H9 (cell line): Measurements from ENCODE around the gene DNER. TPM values are rescaled to one million over a fixed set of nuclear protein-coding genes. Genes with fewer than 3 reads are reported as not detected.

Experiments used
- DNase-seq: peaks from one replicate; pipeline ENCODE4 v3.0.0-alpha.2; 2017
- H2AFZ ChIP-seq: one replicate; pipeline ENCODE4 v1.6.1; 2013; ENCODE audit warnings: mild to moderate bottlenecking, low read length, control low read depth, moderate library complexity
- H2AK5ac ChIP-seq: 2 replicates; pipeline ENCODE4 v1.6.1; 2013; ENCODE audit warnings: low read length, control low read depth, mixed read lengths; ENCODE audit not compliant: insufficient read length
- H2BK120ac ChIP-seq: one replicate; pipeline ENCODE4 v1.6.1; 2013; ENCODE audit warnings: low read depth, mild to moderate bottlenecking, low read length, control low read depth, inconsistent platforms; ENCODE audit not compliant: poor library complexity, severe bottlenecking
- H2BK12ac ChIP-seq: 2 replicates; pipeline ENCODE4 v1.6.1; 2013; ENCODE audit warnings: low read length, control low read depth, mixed read lengths, low read depth; ENCODE audit not compliant: insufficient read length
- H2BK15ac ChIP-seq: 2 replicates; pipeline ENCODE4 v1.6.1; 2013; ENCODE audit warnings: low read depth, low read length, control low read depth
- H2BK20ac ChIP-seq: one replicate; pipeline ENCODE4 v1.6.1; 2013; ENCODE audit warnings: low read depth, mild to moderate bottlenecking, low read length, control low read depth, inconsistent platforms; ENCODE audit not compliant: poor library complexity, severe bottlenecking
- H2BK5ac ChIP-seq: 2 replicates; pipeline ENCODE4 v1.6.1; 2013; ENCODE audit warnings: low read length, control low read depth, mixed read lengths; ENCODE audit not compliant: insufficient read length
- H3K14ac ChIP-seq: 2 replicates; pipeline ENCODE4 v1.6.1; 2013; ENCODE audit warnings: low read length, control low read depth; ENCODE audit not compliant: insufficient read depth
- H3K18ac ChIP-seq: 2 replicates; pipeline ENCODE4 v1.6.1; 2013; ENCODE audit warnings: low read depth, mild to moderate bottlenecking, mixed read lengths, low read length, control low read depth; ENCODE audit not compliant: insufficient read length
- H3K23ac ChIP-seq: 2 replicates; pipeline ENCODE4 v1.6.1; 2013; ENCODE audit warnings: low read length, control low read depth, mixed read lengths, low read depth; ENCODE audit not compliant: insufficient read length
- H3K23me2 ChIP-seq: 2 replicates; pipeline ENCODE4 v1.6.1; 2013; ENCODE audit warnings: low read depth, mild to moderate bottlenecking, mixed read lengths, low read length, control low read depth; ENCODE audit not compliant: insufficient read length, poor library complexity, severe bottlenecking
- H3K27ac ChIP-seq: 2 replicates; pipeline ENCODE4 v1.5.1; 2013; ENCODE audit warnings: low read length, control low read depth, mixed read lengths, low read depth; ENCODE audit not compliant: insufficient read length
- H3K27me3 ChIP-seq: 2 replicates; pipeline ENCODE4 v1.6.1; 2013; ENCODE audit warnings: low read length, control low read depth, inconsistent platforms; ENCODE audit not compliant: insufficient read depth
- H3K4ac ChIP-seq: 2 replicates; pipeline ENCODE4 v1.6.1; 2013; ENCODE audit warnings: low read depth, mild to moderate bottlenecking, control low read depth, inconsistent platforms, low read length, moderate library complexity
- H3K4me1 ChIP-seq: 2 replicates; pipeline ENCODE4 v1.6.1; 2013; ENCODE audit warnings: low read length, control low read depth, inconsistent platforms; ENCODE audit not compliant: insufficient read depth
- H3K4me2 ChIP-seq: 2 replicates; pipeline ENCODE4 v1.6.1; 2013; ENCODE audit warnings: low read length, control low read depth, mixed read lengths; ENCODE audit not compliant: insufficient read length, insufficient read depth
- H3K56ac ChIP-seq: 2 replicates; pipeline ENCODE4 v1.6.1; 2013; ENCODE audit warnings: low read depth, mild to moderate bottlenecking, mixed read lengths, low read length, control low read depth; ENCODE audit not compliant: insufficient read length
- H3K79me1 ChIP-seq: 2 replicates; pipeline ENCODE4 v1.6.1; 2013; ENCODE audit warnings: low read depth, mild to moderate bottlenecking, moderate library complexity, low read length, control low read depth, inconsistent platforms; ENCODE audit not compliant: insufficient read depth, poor library complexity, severe bottlenecking
- H3K79me2 ChIP-seq: 2 replicates; pipeline ENCODE4 v1.6.1; 2013; ENCODE audit warnings: low read length, control low read depth, inconsistent platforms; ENCODE audit not compliant: insufficient read depth
- H3K9ac ChIP-seq: 2 replicates; pipeline ENCODE4 v1.6.1; 2013; ENCODE audit warnings: low read length, control low read depth, mixed read lengths; ENCODE audit not compliant: insufficient read length; ENCODE audit errors: extremely low read depth
- H3K9me3 ChIP-seq: one replicate; pipeline ENCODE4 v1.6.1; 2013; ENCODE audit warnings: low read depth, low read length, inconsistent platforms; ENCODE audit not compliant: control insufficient read depth
- H3T11ph ChIP-seq: one replicate; pipeline ENCODE4 v1.6.1; 2013; ENCODE audit warnings: mild to moderate bottlenecking, low read length, control low read depth, inconsistent platforms
- H4K20me1 ChIP-seq: one replicate; pipeline ENCODE4 v1.6.1; 2013; ENCODE audit not compliant: control insufficient read depth, insufficient read length, insufficient read depth
- H4K5ac ChIP-seq: 2 replicates; pipeline ENCODE4 v1.6.1; 2013; ENCODE audit warnings: low read depth, mild to moderate bottlenecking, mixed read lengths, low read length, control low read depth; ENCODE audit not compliant: insufficient read length
- H4K8ac ChIP-seq: replicated peaks from 2 replicates; pipeline ENCODE4 v1.6.1; 2013; ENCODE audit warnings: low read length, control low read depth, mixed read lengths, low read depth; ENCODE audit not compliant: insufficient read length
- H4K91ac ChIP-seq: 2 replicates; pipeline ENCODE4 v1.6.1; 2013; ENCODE audit warnings: low read depth, mild to moderate bottlenecking, moderate library complexity, mixed read lengths, low read length, control low read depth; ENCODE audit not compliant: insufficient read length
- H3K27ac Mint-ChIP-seq, 3 experiments: 2 replicates in 2 of 3; 3 replicates in 1 of 3; pipeline ENCODE4 v1.8.0; 2020 to 2021; ENCODE audit warnings: mixed read lengths in 3 of 3, mild to moderate bottlenecking in 1 of 3, moderate library complexity in 1 of 3
- H3K27me3 Mint-ChIP-seq: 2 replicates; pipeline ENCODE4 v1.8.0; 2021; ENCODE audit warnings: low read depth, mild to moderate bottlenecking, moderate library complexity, mixed read lengths
- H3K36me3 Mint-ChIP-seq, 3 experiments: 2 replicates in 2 of 3; 3 replicates in 1 of 3; pipeline ENCODE4 v1.8.0; 2020 to 2021; ENCODE audit warnings: low read depth in 3 of 3, mixed read lengths in 3 of 3; ENCODE audit not compliant: insufficient read depth in 1 of 3
- H3K4me1 Mint-ChIP-seq, 2 experiments: 2 replicates each; pipeline ENCODE4 v1.8.0; 2020; ENCODE audit warnings: mixed read lengths in 2 of 2
- H3K4me3 Mint-ChIP-seq, 2 experiments: 2 replicates in 1 of 2; 3 replicates in 1 of 2; pipeline ENCODE4 v1.8.0; 2020 to 2021; ENCODE audit warnings: mild to moderate bottlenecking in 2 of 2, mixed read lengths in 2 of 2, moderate library complexity in 1 of 2
- H3K9me3 Mint-ChIP-seq, 2 experiments: 2 replicates in 1 of 2; 3 replicates in 1 of 2; pipeline ENCODE4 v1.8.0; 2020; ENCODE audit warnings: mild to moderate bottlenecking in 2 of 2, mixed read lengths in 2 of 2, moderate library complexity in 1 of 2
- CTCF ChIP-seq: fragments of 200-600 bp; sonication (generic); conservative IDR thresholded peaks from 3 replicates; pipeline ENCODE4 v1.8.0; 2021; ENCODE audit warnings: antibody characterized with exemption, mild to moderate bottlenecking
- WGBS: extraction: QIAGEN DNeasy Blood & Tissue Kit; methylation state at CpG from one replicate; pipeline ENCODE4 v1.1.7; 2013; ENCODE audit warnings: missing lambda C conversion rate, low lambda C conversion rate, mixed read lengths; ENCODE audit not compliant: insufficient read length; ENCODE audit errors: extremely low coverage; 5-methylcytosine and 5-hydroxymethylcytosine counted together
- total RNA-seq: library from RNA; stranded (reverse); gene quantifications from 2 replicates; pipeline ENCODE4 v1.2.1, GENCODE V29; 2021

Gene DNER
- total RNA-seq, 1 experiment from 2014 or later = 1.0 TPM

- Histone ChIP-seq H2BK20ac (no peak overlapping the region), H2BK5ac (no peak overlapping the region), H2BK12ac (no peak overlapping the region), H3K79me1 (no peaks in the 10 kb centered on the region), H3K18ac (no peak overlapping the region), H3K14ac (no peak overlapping the region), H4K8ac (no peak overlapping the region), H4K5ac (no peak overlapping the region), H3K27me3 (no peaks in the 10 kb centered on the region), H3K79me2 (no peaks in the 10 kb centered on the region), H3K23me2 (no peaks in the 10 kb centered on the region), H3K23ac (no peak overlapping the region), H3K4ac (no peak overlapping the region), H2BK120ac (no peak overlapping the region), H3K56ac (no peak overlapping the region), H3K4me2 (no peak overlapping the region), H2AFZ (no peak overlapping the region), H2AK5ac (no peak overlapping the region), H4K91ac (no peak overlapping the region), H2BK15ac (no peak overlapping the region), H3K9me3 (no peaks in the 10 kb centered on the region), H4K20me1 (no peaks in the 10 kb centered on the region), H3K9ac (no peak overlapping the region), H3K27ac (no peak overlapping the region), H3K4me1 (no peaks in the 10 kb centered on the region), H3T11ph (no peak overlapping the region)
- Mint-ChIP-seq H3K9me3 (no peaks in the 10 kb centered on the region; a peak in 2 of 5 replicates), H3K4me3 (no peak overlapping the region), H3K27me3 (no peaks in the 10 kb centered on the region), H3K27ac (no peak overlapping the region), H3K4me1 (no peaks in the 10 kb centered on the region), H3K36me3 (no peaks in the 10 kb centered on the region)
- no peak for DNase-seq
- no CpG with 5 or more reads among the region's 2 CpGs for WGBS
- no peak for TF ChIP-seq CTCF
Observed at GRCh38 chr2:229434187-229434586, 280.2 kb downstream of the DNER start.
